Fibroblast of the aortic adventitia (primary cell): Measurements from ENCODE around the gene PDGFRA. TPM values are rescaled to one million over a fixed set of nuclear protein-coding genes. Genes with fewer than 3 reads are reported as not detected.

Experiments used
- DNase-seq: peaks from one replicate; pipeline ENCODE4 v3.0.0-alpha.2; 2010; ENCODE audit warnings: low read depth
- H3K4me3 ChIP-seq: 2 replicates; pipeline ENCODE4 v1.5.1; 2011; ENCODE audit warnings: low read depth, mild to moderate bottlenecking, control low read depth, low read length, moderate library complexity
- CTCF ChIP-seq: IDR thresholded peaks from 2 replicates; pipeline ENCODE4 v1.5.1; 2011; ENCODE audit warnings: mild to moderate bottlenecking, low read length, control low read depth, inconsistent platforms; ENCODE audit not compliant: insufficient read depth
- total RNA-seq: library from RNA; depleted of rRNA; stranded (reverse); fragments of >200 nt; gene quantifications from 2 replicates; pipeline ENCODE4 v1.2.3, GENCODE V29; 2012; ENCODE audit warnings: low replicate concordance

PDGFRA gene
- total RNA-seq, 1 donor, result 707 TPM

DNA sequence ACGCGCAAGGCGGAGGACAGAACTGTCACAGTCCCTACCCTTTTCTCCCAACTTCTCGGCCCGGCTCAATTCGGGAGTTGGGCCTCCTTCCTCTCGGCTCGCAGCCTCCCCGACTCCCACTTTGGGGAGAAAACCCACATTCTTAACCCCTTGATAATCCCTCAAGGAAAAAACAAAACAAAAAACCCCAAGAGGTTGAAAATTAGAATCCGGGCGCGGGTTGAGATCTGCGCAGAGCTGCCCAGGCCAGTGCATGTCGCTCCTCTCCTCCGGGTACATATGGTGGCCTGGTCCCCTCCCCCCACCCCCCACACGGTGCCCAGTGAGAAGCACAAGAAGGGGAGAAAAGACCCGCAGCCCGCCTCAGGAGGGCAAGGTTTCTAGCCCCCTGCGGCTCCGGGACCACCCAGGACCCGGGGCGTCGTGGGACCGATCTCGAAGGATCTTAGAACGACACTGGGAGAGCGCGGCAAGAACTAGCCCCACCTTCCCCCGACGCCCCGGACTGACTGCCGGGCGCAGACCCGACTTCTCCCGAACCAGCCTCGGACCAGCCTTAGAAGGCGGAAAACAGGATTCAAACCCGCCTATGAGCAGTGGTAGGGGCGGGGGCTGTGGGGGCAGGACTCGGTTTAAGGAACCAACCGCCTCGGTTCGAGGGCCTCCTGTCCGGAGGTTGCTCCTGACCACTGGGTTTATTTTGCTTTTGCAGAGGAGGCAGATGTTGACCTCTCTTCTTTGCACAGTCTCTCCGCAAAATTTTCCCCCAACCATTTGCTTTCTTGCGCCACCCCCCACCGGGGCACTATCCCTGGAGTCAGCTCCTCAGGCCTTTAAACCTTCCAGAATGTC, 2.5 kb upstream of the PDGFRA start:
- TF ChIP-seq CTCF, result no peak
- peak overlapping the region; percentile 96 for H3K4me3 ChIP-seq
- peak; percentile 90 for DNase-seq

GRCh38 chr4:54227256-54228055, 1.6 kb upstream of the PDGFRA start:
- DNase-seq, result peak; percentile 83
- TF ChIP-seq CTCF, result no peak
- peak overlapping the region; percentile 96 for H3K4me3 ChIP-seq

GRCh38 chr4:54228056-54228527, 1.0 kb upstream of the PDGFRA start:
- H3K4me3 ChIP-seq, result peak overlapping the region; percentile 96
- DNase-seq, result peak; percentile 87
- TF ChIP-seq CTCF, result peak; percentile 97

GRCh38 chr4:54228546-54228945, 547 bp upstream of the PDGFRA start:
- TF ChIP-seq CTCF, result no peak
- H3K4me3 ChIP-seq, result peak overlapping the region; percentile 96
- DNase-seq, result no peak

GRCh38 chr4:54229631-54230483, 764 bp downstream of the PDGFRA start:
- peak; percentile 82 for DNase-seq
- no peak for TF ChIP-seq CTCF
- H3K4me3 ChIP-seq, result peak overlapping the region; percentile 96
